ENCODE results near the gene MYO5A.
"Not testable (repeated sequence)": the region's sequence is repeated elsewhere in the genome, so short reads cannot be mapped to it uniquely, and the experiment has no call there.

The MYO5A gene

DNA sequence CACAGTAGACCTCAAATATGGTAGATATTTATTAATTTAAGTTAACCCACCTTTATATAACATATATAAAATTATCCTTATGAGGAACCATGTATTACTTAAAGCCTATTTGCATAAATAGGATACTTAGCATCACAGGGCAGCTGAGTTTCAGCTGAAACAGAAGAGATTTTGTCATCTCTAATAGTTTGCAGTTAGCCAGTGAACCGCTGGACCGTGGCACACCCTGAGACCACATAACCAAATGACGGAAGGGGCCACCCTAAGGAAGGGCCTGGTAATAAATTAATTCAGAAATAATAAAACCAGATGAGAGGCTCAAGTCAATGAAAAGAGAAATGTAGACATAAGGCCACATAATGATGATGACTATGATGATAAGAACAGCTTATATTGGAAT lies 107.7 kb downstream of the MYO5A start:
- no peak for DNase-seq

DNA sequence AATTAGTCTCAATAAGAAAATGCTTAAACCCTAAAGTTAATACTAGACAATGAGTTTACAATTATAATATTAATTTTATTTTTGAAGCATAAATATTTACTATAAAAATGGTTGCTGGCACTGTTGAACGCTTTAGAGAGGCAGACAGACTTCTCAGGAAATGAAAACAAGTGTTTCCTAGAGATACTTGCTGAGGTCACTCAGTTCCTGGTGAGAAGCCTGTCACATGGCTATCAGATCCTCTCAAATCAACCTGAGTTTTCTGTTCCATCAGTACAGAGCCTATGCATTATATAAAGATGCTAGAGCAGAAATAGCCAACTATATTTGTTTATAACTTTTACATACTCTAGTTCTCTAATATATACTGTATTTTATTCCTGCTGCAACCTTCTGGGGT lies 109.2 kb downstream of the MYO5A start:
- no peak for DNase-seq

DNA sequence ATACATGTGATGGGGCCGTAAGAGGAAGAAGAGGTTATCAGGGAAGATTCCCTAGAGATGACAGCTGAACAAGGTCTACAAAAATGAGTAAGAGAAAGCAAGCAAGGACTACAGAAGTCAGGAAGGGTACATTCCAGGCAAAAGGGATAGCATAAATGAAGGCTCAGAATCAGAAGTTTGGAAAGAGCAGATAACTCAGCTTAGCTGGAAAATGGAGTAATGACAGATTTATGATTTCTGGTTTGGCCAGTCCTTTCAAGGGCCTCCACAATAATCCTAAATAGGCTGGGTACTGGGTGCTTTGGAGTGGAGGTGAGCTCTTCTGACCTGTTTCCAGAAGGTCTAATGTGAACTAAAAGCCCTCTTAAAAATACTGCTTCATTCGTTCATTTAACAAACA lies 110.7 kb downstream of the MYO5A start:
- DNase-seq, result no peak

DNA sequence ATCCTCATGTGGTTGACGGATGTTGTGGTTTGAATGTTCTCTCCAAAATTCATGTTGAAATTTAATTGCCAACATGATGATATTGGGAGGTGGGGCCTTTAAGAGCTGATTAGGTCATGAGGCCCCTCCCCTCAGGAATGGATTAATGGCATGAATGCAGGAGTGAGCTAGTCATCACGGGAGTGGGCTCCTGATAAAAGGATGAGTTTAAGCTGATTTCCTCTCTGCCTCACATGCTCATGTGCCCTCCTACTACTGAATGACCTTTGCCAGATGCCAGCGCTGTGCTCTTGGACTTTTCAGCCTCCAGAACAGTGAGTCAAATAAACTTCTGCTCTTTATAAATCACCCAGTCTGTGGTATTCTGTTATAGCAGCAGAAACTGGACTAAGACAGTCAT lies 111.2 kb downstream of the MYO5A start:
- no peak for DNase-seq

DNA sequence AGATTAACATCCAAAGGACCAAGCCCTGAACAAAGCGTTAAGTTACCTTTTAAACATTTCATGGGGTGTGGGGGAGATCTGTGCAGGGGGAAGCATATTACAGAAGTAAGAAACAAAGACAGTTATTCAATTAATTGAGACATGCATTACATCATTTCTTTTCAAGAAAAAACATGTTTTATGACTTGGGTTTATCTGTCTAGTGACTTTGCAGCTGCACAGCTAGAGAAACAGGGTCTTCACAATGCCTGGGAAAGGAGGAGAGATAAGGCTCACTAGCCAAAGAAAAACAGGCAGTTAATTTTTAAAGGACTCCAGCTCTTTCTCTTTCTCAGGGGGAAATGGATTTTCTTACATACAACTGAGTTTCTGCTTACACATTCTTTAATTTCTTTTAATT lies 112.1 kb downstream of the MYO5A start:
- DNase-seq, result not testable (repeated sequence)

DNA sequence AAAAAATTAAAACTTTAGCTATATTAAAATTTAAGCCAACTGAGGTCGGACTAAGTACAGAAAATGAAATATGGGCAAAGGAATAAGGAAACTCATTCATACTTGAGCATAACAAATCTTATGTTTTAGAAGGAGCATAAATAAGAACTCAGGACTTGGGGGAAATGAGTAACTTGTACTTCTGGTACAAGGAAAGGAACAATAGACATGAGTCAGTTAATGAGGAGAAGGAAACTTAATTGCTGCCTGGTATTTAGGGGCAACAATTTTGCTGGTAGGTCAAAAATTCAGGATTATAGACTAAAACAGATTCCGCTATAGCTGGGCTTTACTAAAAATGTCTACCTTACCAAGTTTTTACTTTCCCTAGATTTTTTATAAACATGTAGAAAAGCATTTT lies 113.1 kb downstream of the MYO5A start:
- no peak for DNase-seq

DNA sequence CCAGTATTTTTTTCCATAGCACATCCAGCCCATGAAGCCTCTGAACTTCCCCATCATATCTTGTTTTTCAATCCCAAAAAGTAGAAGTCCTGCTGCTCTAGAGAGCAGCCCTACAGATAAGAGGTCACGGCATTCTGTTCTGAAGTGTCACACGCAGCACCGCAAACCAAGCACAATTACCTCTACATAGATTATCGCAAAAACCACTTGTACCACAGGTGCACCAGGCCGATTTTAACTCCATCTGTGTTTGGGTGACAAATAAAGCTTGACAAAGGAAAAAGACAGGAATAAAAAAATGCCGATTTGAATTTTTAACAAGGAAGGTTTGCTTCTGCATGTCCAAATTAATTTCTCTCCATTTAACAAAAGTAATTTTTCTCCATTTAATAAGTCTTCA lies 113.7 kb downstream of the MYO5A start:
- DNase-seq, result no peak

DNA sequence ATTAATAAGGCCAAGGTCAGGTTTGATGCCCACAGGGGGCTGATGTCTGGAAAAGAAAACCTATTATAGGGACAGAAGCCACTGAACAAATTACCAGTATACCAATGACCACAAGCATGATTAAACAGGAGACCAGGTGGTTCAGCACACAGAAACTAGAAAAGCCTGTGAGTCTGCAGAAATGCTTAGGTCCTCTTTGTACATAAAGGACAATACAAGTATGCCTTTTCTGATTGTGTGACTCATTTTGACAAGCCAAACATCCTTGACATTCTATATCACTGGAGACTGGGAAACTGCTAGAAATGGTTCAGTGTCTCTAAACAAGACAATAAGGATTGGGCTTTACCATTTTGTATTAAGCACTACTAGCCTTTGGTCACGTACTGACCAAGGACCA lies 119.9 kb downstream of the MYO5A start:
- DNase-seq, result no peak

DNA sequence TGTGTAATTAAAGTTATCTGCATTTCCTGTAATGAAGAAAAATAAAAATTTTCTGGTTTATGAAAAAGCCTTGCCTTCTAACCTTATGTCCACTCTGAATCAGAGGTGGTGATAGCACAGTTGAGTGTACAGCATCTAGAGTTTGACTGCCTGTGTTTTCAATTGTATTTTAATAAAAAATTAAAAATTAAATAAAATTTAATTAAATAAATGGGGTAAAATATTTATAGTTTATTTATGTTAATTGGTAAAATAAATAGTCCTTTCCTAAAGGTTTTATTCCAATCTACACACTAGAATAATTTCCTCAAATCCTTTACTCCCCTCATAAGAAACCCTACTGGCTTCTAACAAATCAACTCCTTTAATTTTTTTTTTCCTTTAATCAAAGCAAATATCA lies 121.3 kb downstream of the MYO5A start:
- DNase-seq, result no peak

DNA sequence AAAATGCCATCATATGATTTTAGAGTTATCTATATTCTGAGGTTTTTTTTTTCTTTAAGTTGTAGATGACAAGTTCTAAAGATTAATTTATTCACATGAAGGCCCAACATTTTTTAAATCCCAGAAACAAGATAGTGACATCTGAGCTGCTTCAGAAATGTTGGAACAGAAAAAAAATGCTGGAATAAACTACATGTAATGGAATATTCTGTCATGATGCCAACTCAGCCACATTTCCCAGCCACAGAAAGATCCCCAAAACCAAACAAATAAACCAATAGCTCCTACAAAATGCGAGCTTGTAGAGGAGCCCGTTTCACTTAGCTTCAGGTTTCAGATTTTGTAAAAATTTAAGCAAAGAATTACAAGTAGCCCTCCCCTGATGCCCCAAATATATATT lies 122.1 kb downstream of the MYO5A start:
- DNase-seq, result no peak

DNA sequence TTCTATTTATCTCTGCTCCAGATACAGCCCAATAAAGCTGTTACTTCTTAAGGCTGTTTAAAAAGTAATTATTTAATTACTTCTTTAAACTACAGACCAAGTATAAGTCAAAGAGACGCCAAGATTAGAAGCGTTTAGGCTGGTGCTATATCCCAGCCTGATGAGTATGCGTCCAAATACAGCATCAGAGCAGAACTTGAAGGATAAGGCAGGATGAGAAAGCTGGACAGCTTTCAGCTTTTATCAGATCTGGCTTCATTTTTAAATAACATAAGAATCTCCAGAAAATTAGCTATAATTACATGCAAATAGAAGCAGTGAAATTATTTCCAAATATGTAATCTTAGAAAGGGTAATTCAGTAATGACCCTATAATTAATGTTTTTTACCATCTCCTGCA lies 122.8 kb downstream of the MYO5A start:
- no peak for DNase-seq

DNA sequence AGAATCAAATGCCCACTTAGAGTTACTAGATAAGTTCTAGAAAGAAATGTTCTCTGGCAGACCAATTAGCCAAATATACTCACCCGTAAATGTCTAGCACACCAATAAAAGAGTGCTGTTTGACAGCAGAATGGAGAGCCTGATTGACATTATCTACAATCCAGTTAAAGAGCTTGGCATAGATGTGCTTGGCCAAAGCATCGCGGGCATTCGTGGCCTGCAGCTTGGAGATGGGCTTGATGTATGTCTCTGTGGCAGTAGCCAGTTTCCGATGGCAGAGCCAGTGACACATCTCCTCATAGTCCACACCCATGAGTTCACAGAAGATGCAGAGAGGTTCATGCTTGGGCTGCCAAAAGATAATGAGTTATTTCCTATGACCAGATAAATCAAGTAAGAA lies 131.6 kb downstream of the MYO5A start:
- no peak for DNase-seq

DNA sequence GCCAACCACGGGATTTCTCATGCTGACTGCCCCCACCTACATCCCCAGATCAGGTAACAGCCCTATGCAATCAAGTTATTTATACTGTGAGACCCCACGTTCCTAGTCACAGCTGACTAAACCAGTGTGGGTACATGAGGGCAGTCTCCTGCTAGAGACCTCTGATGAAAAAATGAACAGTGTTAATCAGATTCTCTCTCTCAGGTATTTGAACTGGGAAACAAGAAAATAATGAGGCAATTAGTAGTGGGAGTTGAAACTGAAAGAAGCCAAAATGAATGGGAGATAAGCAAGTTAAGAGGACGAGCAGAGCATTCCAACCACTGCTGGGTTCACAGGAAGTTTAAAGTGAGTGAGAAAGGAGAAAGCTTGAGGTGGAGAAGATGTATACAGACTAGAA lies 134.6 kb downstream of the MYO5A start:
- DNase-seq, result no peak

DNA sequence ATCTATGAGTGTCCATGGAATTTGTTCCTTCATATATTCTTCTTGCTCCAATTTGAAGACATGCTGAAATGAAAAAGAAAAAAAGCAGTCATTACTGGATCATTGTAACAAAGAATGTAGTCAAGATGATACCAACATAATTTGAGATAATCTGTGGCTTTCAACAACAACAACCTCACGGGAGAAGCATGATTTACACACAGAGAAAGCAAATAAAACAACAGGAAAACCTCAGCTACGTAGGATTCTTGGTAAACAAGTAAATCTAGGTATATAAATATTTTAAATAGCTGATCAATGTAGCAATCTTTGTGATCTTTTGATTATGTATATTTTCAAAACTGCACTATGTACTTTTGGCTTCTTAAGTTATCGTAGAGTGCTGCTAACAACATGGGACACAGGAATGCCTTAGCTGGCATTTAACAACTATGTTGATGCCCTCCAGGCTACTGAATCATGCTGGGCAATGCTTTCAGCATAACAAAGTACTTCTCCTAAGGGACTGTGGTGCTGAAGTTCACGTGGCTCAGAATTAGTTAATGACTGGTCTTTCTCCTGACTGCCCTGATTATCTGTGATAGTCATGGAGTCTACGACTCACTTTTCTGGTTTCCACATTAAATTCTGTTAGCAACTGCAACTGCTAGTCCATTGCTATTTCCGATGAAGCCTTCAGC lies 136.5 kb downstream of the MYO5A start:
- no peak for DNase-seq

DNA sequence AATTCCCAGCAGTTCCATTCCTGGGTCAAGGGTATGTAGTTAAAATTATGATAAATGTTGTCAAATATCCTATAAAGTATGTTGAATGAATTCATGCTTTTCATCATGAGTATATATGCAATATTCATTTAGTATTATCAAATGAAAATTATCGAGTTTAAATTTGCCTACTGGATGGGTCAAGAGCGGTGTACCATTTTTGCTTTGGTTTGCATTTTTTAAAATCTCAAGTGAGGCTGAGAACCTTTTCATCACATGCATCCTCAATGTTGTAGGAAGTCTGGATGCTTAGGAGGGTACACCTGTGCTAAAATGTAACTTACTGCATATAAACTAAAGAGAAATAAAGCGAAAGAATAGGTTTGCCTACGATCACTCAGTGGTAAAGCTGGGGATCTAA lies 137.6 kb downstream of the MYO5A start:
- DNase-seq, result no peak

DNA sequence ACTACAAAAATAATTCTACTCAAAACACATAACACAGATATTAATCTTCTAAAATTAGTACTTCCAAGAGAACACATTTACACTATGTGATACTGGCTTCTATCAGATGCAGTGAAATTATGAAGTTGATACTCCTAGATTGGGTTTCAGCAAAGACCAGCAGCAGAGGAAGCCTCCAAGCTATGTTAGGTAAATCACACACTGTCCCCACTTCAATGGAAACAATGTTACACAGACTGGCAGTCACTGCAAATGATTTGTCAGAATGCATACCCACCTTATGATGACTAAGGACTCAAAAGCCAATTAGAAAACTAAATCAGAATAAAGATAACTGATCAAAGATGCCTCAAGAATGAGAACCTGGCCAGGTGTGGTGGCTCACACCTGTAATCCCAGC lies 143.0 kb downstream of the MYO5A start:
- DNase-seq, result no peak

DNA sequence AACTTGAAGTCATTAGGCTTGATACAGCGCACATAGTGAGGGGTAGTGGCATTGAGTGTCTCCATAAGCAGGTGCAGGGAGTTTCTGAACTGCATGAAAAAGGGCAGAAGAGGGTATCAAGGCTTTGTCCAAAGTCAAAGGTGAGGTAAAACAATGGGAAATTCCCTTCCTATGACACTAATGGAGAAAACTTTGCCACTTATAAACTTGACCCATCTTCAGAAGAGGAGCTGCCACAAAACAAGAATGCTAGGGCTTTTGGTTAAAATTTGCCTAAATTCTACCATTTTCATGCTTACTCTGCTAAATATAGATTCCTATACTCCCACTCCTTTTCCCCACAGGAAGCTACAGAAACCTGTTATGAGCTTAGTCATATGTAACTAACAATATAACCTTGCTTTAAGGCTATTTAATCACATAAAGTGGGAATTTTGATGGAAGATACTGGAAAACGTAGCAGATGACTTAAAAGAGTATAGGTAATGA lies 145.5 kb downstream of the MYO5A start:
- DNase-seq, result no peak

DNA sequence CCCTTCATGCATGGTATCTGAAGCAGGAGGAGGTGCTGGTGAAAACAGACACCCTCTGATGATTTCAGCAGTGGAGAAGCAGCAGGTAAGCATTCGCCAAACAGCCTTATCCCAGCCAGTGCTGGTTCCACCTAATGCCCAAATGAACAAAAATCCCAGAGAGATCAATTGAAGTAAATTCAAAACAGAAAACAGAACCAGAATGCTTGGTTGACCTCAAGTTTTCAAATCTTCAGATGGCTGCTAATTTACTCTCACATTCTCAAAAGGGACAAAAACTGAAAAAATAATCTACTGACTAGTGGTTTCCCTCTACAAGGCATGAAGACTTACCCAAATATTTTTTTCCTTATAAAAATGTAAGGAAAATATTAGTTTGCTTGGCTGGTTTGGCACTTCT lies 146.0 kb downstream of the MYO5A start:
- no peak for DNase-seq

DNA sequence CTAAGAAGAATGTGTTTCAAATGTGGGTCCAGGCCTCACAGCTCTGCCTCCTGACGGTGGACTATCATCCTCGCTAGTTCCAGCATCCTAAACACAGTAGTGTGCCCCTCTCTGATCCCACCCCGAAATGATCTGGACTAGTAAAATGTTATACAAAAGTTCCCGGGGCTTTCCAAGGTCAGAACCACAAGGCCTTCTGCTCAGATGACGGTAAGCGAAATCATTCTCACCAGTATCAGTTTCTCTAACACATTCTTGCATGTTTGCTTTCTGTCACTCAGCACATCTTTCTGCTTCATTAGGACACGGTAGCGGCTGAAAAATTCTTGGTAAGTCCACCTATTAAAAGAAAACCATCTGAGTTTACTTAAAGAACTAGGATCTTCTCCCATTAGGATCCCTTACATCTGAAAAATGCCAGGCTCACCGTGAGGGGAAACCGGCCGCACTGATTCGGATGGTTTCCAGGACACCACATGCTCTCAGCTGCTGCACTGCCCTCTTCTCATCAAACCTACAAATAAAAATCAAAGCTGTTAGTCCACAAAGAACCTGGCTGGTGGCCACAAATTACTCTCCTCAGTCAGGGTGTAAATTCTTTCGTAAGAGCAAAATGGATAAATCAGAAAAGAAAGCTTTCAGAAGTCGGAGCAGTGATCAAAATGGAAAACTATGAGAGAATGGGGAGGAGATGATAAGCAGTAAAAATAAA lies 149.1 kb downstream of the MYO5A start:
- DNase-seq, result no peak

DNA sequence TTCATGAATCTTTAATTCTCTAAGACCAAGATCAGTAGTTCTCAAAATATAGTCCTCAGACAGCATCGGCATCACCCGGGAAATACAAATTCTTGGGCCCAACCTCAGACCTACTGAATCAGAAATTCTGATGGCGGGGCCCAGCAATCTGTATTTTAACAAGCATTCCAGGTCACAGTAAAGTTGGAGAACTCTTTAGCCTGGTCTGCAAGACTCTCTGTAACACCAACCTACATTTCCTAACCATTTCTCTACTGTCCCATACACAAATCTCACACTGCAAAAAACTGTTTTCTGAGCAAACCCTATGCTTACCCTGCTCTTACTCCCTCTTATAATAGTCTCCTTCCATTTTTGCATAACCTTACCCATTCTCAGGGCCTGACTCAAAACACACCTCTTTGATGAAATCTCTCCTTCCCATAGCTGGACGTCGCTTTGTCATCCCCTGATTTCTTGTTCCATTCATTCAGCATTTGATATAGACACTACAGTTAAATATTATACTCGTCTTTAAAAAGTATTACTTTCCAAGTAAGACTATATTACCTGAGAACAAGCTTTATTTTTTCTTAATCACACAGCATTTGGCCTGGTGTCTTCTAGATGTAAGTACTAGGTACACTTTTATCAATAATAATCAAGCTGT lies 149.8 kb downstream of the MYO5A start:
- DNase-seq, result no peak

DNA sequence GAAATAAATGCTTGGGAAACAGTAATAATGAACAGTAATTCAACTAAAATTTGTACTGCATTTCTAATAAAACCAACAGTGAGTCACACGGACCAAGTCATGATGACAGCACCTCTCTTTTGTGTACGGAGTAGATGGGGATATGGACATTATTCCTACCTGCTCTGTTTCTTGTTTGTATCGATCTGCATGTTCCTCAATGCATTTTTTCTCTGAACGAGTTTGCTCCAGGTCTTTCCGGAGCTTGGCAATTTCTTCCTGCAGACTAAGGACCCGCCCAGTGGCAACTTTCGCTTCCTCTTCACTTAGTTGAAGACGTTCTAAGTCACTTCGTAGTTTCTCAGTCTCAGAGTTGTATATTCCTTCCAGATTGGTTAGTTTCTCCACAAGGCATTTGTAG lies 158.7 kb downstream of the MYO5A start:
- peak in 2 of 51 donors; percentile 4 to 7 for DNase-seq

DNA sequence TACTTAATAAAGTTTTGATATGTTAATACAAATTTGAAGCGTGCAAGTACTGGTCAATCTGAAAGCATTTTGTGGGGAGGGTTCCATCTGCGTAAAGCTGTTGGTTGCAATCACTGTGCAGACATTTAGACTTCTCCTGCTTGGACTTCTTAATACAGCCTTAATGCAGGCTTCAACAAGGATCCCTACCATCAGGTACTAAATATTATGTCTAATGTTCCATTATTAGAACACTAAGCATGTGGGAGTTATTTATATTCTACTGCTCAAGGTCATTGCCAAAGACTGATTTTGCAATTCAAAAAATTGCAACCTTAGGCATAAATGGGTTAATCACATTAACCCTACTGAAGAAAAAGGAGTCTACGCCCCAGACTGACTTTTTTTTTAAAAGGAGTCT lies 159.2 kb downstream of the MYO5A start:
- DNase-seq, result no peak

DNA sequence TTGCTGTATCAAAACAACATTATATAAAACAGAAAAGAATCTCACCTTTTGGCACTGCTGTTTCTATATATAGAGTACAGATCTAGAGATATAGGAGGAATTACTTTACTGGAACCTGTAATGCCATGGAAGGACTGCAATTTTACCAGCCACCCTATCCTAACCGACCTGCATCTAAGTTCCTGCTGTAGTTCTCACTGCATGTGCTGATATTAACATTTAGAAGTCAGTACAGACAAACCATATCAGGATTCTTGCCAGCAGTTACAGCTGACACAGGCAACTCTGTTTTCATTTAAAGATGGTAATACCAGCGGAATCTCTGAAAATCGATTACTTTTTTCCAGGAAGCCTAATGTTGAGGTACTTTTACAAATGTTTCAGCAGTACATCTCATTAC lies 159.7 kb downstream of the MYO5A start:
- no peak for DNase-seq

Measured in hypothalamus (tissue), 51 donors.